Spleen (tissue), 11 donors: Measurements from ENCODE around the gene PRSS35. TPM values are rescaled to one million over a fixed set of nuclear protein-coding genes. Genes with fewer than 3 reads are reported as not detected.

Experiments
- DNase-seq: peaks from one replicate; pipeline ENCODE4 v3.0.0-alpha.2; 2020
- H3K27ac ChIP-seq, 8 donors: fragments of 200-600 bp; sonication (generic) in 7 of 8; 1 replicate in 4 of 8; 2 replicates in 4 of 8; pipeline versions ENCODE4 v1.5.0 to v1.8.0; 2016 to 2021; ENCODE audit warnings: inconsistent platforms in 4 of 8, mild to moderate bottlenecking in 4 of 8, moderate library complexity in 1 of 8
- H3K27me3 ChIP-seq, 7 donors: fragments of 200-600 bp; sonication (generic) in 6 of 7; replicated peaks in 1 of 7; 1 replicate in 4 of 7; 2 replicates in 3 of 7; pipeline versions ENCODE4 v1.5.0 to v1.8.0; 2016 to 2021; ENCODE audit warnings: inconsistent platforms in 3 of 7, mild to moderate bottlenecking in 1 of 7
- H3K36me3 ChIP-seq, 6 donors: fragments of 200-600 bp; sonication (generic) in 5 of 6; 1 replicate in 4 of 6; 2 replicates in 2 of 6; pipeline versions ENCODE4 v1.5.0 to v1.8.0; 2016 to 2021; ENCODE audit warnings: inconsistent platforms in 2 of 6
- H3K4me1 ChIP-seq, 6 donors: fragments of 200-600 bp; sonication (generic) in 5 of 6; 1 replicate in 3 of 6; 2 replicates in 3 of 6; pipeline versions ENCODE4 v1.5.0 to v1.8.0; 2016 to 2021; ENCODE audit warnings: inconsistent platforms in 3 of 6
- H3K4me3 ChIP-seq, 8 donors: fragments of 200-600 bp; sonication (generic) in 7 of 8; 1 replicate in 4 of 8; 2 replicates in 4 of 8; pipeline versions ENCODE4 v1.5.0 to v1.8.0; 2016 to 2021; ENCODE audit warnings: inconsistent platforms in 4 of 8, mild to moderate bottlenecking in 4 of 8, moderate library complexity in 2 of 8
- H3K9me3 ChIP-seq, 8 donors: fragments of 200-600 bp; sonication (generic) in 7 of 8; 1 replicate in 4 of 8; 2 replicates in 4 of 8; pipeline versions ENCODE4 v1.5.0 to v1.8.0; 2016 to 2021; ENCODE audit warnings: inconsistent platforms in 4 of 8
- POLR2A ChIP-seq, 3 donors: fragments of 450-650 bp; IDR thresholded peaks; one replicate each; pipeline ENCODE4 v1.5.1; 2017; ENCODE audit warnings: antibody characterized with exemption in 3 of 3, mild to moderate bottlenecking in 1 of 3
- POLR2AphosphoS5 ChIP-seq, 3 donors: sonication (generic); formaldehyde crosslinking; IDR thresholded peaks; one replicate each; pipeline ENCODE4 v1.5.1; 2017; ENCODE audit warnings: antibody characterized with exemption in 3 of 3
- WGBS, 5 donors: extraction: QIAGEN DNeasy Blood & Tissue Kit in 3 of 5; methylation state at CpG; one replicate each; pipeline versions ENCODE4 v1.1.5 to v1.1.7; 2013 to 2018; 5-methylcytosine and 5-hydroxymethylcytosine counted together
- intact Hi-C: fragments of 100-400 bp; cut with DNase I; formaldehyde crosslinking; loops from one replicate; pipeline ENCODE4 v1.15.0; 2023; ENCODE audit warnings: low total_unique reads
- polyA plus RNA-seq, 3 donors: library from polyadenylated mRNA; stranded (reverse); fragments of 200-250 nt; gene quantifications; one replicate each; pipeline ENCODE4 v1.2.1, GENCODE V29; 2013
- total RNA-seq, 7 donors: library from RNA; depleted of rRNA in 3 of 7; stranded (reverse); fragments of >200 nt in 3 of 7; fragmentation: NEBNext Ultra II Directional in 4 of 7; extraction: Animal tissue kit (Norgen Biotek cat#: 25700) in 4 of 7; gene quantifications; one replicate each; pipeline versions ENCODE4 v1.1.0 to v1.2.1, GENCODE V29; 2016 to 2021
- TF ChIP-seq, protein P1 (sequence below), 11 experiments: fragments of 200-600 bp in 7 of 11; fragments of 450-650 bp in 4 of 11; sonication (generic) in 4 of 11; IDR thresholded peaks in 8 of 11; conservative IDR thresholded peaks in 3 of 11; 1 replicate in 7 of 11; 2 replicates in 4 of 11; pipeline versions ENCODE4 v1.4.0 to v1.8.0; 2016 to 2021; ENCODE audit warnings: antibody characterized with exemption in 11 of 11, inconsistent platforms in 4 of 11, mild to moderate bottlenecking in 1 of 11
- donor health status: healthy with polysubstance abuse.
- donor health status: DM: no; HTN: no; CAD: no; lungs with moderate emphysema.
- donor health status: DM: no; HTN: no; CAD: no.
- donor health status: Bipolar disorder and iron deficiency.
- donor health status: healthy.
- donor health status: DM: no; HTN: no; CAD: no.
- donor health status: DM: yes; HTN: yes; CAD: no.

The PRSS35 gene
- total and polyA plus RNA-seq, 10 donors: 0.06 to 0.46 (median 0.27) TPM; not detected in 1

DNA sequence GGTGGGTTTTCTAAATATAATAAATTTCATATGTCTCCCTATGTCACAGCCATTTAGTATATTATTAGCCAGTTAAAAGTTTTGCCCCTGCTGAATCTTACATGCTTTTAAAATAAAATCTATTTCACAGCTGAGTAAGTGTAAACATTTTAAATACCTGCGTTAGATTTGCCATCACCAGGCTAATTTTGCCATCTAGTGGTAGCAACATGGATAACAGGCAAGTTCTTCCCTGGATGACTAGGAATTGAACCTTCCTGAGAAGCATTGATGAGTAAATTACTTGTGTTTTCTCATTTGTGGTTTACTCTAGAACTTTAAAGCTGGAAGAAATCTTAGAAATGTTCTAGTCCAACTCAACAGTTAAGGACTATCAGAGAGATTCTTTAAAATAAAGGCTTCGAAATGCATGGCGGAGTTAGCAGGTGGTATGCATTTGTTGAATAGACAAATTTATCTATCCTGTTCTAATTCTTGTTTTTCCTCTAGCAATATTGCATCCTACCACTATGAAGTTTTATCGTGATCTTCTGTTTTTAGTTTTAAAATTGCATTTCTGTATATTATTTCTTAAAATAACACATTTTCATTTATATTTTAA is 2.6 kb downstream of the PRSS35 start:
- Histone ChIP-seq H3K27ac (no peak overlapping the region), H3K27me3 (peaks cover 0 to 39% (median 9%) of the 10 kb centered on the region in 7 donors), H3K4me3 (no peak overlapping the region), H3K4me1 (peaks cover 0 to 20% (median 12%) of the 10 kb centered on the region in 6 donors), H3K9me3 (no peaks in the 10 kb centered on the region), H3K36me3 (no peaks in the 10 kb centered on the region)
- WGBS, 5 donors: 20 to 44% (median 25%) methylated on average over 4 of the region's 4 CpGs
- TF ChIP-seq, protein P1, sequence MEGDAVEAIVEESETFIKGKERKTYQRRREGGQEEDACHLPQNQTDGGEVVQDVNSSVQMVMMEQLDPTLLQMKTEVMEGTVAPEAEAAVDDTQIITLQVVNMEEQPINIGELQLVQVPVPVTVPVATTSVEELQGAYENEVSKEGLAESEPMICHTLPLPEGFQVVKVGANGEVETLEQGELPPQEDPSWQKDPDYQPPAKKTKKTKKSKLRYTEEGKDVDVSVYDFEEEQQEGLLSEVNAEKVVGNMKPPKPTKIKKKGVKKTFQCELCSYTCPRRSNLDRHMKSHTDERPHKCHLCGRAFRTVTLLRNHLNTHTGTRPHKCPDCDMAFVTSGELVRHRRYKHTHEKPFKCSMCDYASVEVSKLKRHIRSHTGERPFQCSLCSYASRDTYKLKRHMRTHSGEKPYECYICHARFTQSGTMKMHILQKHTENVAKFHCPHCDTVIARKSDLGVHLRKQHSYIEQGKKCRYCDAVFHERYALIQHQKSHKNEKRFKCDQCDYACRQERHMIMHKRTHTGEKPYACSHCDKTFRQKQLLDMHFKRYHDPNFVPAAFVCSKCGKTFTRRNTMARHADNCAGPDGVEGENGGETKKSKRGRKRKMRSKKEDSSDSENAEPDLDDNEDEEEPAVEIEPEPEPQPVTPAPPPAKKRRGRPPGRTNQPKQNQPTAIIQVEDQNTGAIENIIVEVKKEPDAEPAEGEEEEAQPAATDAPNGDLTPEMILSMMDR (IDR thresholded peaks at IDR 0.05 in 8 of 11, conservative IDR thresholded peaks at IDR 0.05 in 3 of 11): peak in 10 of 11 experiments; percentile 30 to 82 (median 72)
- no peak for TF ChIP-seq POLR2A (IDR thresholded peaks at IDR 0.05)
- intact Hi-C loops: loop anchor here (5.0 to 10.0 kb wide), 3 partner anchors 100 to 450 kb away; partner anchors contain the start of genes DOP1A and UBE3D
- DNase-seq: no peak

DNA sequence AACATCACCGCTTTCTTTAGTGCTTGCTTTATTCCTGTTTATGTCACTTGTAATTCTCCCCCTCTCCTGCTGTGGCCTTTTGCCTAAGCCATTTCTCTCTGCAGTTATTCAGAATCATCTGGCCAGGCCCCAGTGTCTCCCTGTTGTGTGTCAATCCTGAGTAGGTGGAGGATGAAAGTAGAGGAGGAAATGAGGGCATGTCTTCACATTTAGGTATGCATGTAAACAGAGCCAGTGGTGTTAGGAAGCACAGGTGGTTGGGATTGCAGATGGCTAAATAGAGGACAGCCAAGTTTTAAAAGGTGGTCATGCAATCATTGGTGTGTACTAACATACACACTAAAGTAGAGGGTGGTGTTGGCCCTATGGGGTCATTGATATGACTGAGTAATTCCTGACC is 5.2 kb downstream of the PRSS35 start:
- no peaks in the 10 kb centered on the region for H3K9me3 ChIP-seq
- H3K36me3 ChIP-seq: no peaks in the 10 kb centered on the region
- peaks cover 0 to 7% (median 3%) of the 10 kb centered on the region in 6 donors for H3K4me1 ChIP-seq
- H3K27me3 ChIP-seq: peaks cover 0 to 24% (median 3%) of the 10 kb centered on the region in 7 donors
- no peak overlapping the region for H3K27ac ChIP-seq
- no peak for DNase-seq
- 74 to 94% (median 78%) methylated on average over 1 of the region's 1 CpG for WGBS, 5 donors
- H3K4me3 ChIP-seq: no peak overlapping the region
- intact Hi-C loops: loop anchor here (5.0 to 10.0 kb wide), 3 partner anchors 103 to 453 kb away; partner anchors contain the start of genes DOP1A and UBE3D
- TF ChIP-seq POLR2AphosphoS5 (IDR thresholded peaks at IDR 0.05) (no peak), POLR2A (IDR thresholded peaks at IDR 0.05) (no peak)
- TF ChIP-seq, protein P1 (IDR thresholded peaks at IDR 0.05 in 8 of 11, conservative IDR thresholded peaks at IDR 0.05 in 3 of 11): no peak

DNA sequence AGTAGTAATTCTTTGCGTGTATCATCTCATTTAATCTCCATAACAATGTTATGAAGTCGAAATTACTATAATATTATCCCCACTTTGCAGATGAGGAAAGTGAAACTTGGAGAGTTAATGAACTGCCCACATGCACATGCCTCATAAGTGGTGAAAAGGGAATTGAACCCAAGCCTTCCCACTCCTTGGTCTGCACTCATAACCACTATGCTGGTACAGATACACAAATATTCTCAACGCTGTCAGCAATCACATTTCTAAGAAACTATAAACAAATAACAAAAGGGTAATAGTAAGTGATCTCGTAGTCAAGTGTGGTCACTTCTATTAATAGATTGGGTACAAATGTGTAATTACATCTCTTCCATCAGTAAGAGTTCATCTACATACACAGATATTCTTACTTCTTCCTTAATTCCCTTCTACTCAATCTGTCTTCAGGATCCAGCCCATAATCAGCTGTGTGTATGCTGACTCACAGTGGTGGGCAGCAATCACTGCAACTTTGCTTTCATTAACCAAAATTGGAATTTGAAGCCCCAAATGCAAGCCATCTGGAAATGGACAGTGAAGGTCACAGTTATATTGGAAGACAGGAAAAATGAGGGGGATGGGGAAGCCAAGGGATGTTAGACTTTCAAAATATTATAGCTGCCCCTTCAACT is 6.6 kb downstream of the PRSS35 start:
- H3K9me3 ChIP-seq: no peaks in the 10 kb centered on the region
- no peak overlapping the region for H3K4me3 ChIP-seq
- intact Hi-C loops: loop anchor here (5.0 to 10.0 kb wide), 3 partner anchors 104 to 454 kb away; partner anchors contain the start of genes DOP1A and UBE3D
- TF ChIP-seq POLR2A (IDR thresholded peaks at IDR 0.05) (no peak), POLR2AphosphoS5 (IDR thresholded peaks at IDR 0.05) (no peak)
- TF ChIP-seq, protein P1 (IDR thresholded peaks at IDR 0.05 in 8 of 11, conservative IDR thresholded peaks at IDR 0.05 in 3 of 11): no peak
- no peak for DNase-seq
- H3K36me3 ChIP-seq: no peaks in the 10 kb centered on the region
- H3K27me3 ChIP-seq: peaks cover 0 to 13% (median 0%) of the 10 kb centered on the region in 7 donors
- H3K27ac ChIP-seq: no peak overlapping the region
- WGBS, 5 donors: 72 to 81% (median 77%) methylated on average over 4 of the region's 4 CpGs
- no peaks in the 10 kb centered on the region for H3K4me1 ChIP-seq

DNA sequence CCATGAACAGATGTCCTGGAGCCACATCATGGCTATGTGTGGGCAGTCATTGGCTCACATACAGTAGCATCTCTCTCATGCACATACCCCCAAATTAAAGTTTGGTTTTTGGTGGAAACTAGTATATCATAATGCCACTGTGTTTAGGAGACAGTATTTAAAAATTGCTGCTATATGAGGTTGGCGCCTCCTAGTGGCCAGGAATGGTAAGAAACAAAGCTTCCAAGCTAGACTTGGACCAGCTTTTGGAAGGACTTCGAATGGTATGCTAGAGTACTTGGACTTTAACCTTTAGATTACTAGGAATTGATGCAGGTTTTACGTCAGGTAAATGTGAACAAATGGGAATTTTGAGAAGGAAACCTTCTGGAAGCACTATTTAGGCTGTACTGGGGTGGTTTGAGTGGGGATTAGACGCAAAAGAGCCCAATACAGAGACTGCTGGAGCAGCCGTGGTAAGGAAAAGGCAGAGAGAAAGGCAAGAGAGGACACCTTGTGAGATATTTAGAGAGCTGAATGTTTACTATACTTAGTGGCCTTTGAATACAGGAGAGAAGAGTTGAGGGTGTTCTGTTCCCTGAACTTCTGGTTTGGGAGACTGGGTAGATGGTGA is 23.8 kb downstream of the PRSS35 start:
- intact Hi-C loops: no loop called here
- Histone ChIP-seq H3K4me1 (no peaks in the 10 kb centered on the region), H3K36me3 (no peaks in the 10 kb centered on the region), H3K27ac (no peak overlapping the region), H3K27me3 (peaks cover 0 to 6% (median 0%) of the 10 kb centered on the region in 7 donors), H3K4me3 (no peak overlapping the region), H3K9me3 (no peaks in the 10 kb centered on the region)
- 42 to 49% (median 46%) methylated on average over 5 of the region's 5 CpGs for WGBS, 5 donors
- no peak for DNase-seq
- TF ChIP-seq, protein P1 (IDR thresholded peaks at IDR 0.05 in 8 of 11, conservative IDR thresholded peaks at IDR 0.05 in 3 of 11): peak in 9 of 11 experiments; percentile 22 to 77 (median 64)
- no peak for TF ChIP-seq POLR2AphosphoS5 (IDR thresholded peaks at IDR 0.05)
